K562 (cell line): Measurements from ENCODE around the gene POLR3A. TPM values are rescaled to one million over a fixed set of nuclear protein-coding genes. Genes with fewer than 3 reads are reported as not detected.

ENCODE experiments used
- ARID1B ChIP-seq: fragments of 450-650 bp; IDR thresholded peaks from 2 replicates; pipeline ENCODE4 v1.6.1; 2016; ENCODE audit warnings: antibody characterized with exemption, mild to moderate bottlenecking, inconsistent platforms
- CEBPB ChIP-seq: fragments of 450-650 bp; IDR thresholded peaks from 2 replicates; pipeline ENCODE4 v1.6.1; 2016; ENCODE audit warnings: missing genetic modification characterization, missing compliant biosample characterization
- CEBPG ChIP-seq, 3 experiments: fragments of 200-800 bp in 1 of 3; sonication (Bioruptor generic) in 1 of 3; sonication (generic) in 1 of 3; formaldehyde crosslinking in 1 of 3; IDR thresholded peaks in 2 of 3; conservative IDR thresholded peaks in 1 of 3; 2 replicates each; pipeline versions ENCODE4 v1.6.1 to v1.8.0; 2016 to 2022; ENCODE audit warnings: missing compliant biosample characterization in 2 of 3, missing genetic modification characterization in 2 of 3, mild to moderate bottlenecking in 1 of 3, missing genetic modification reagents in 1 of 3
- CEBPZ ChIP-seq: fragments of 150-350 bp; IDR thresholded peaks from 2 replicates; pipeline ENCODE4 v1.6.1; 2014; ENCODE audit warnings: low read depth, mild to moderate bottlenecking, low read length, borderline replicate concordance
- DPF2 ChIP-seq: fragments of 450-650 bp; IDR thresholded peaks from 2 replicates; pipeline ENCODE4 v1.6.1; 2016
- EP400 ChIP-seq: fragments of 450-650 bp; IDR thresholded peaks from 2 replicates; pipeline ENCODE4 v1.6.1; 2017; ENCODE audit warnings: antibody characterized with exemption, mild to moderate bottlenecking, moderate library complexity
- FOSL1 ChIP-seq: fragments of 200-800 bp; sonication (Bioruptor generic); conservative IDR thresholded peaks from 2 replicates; pipeline ENCODE4 v1.6.1; 2016; ENCODE audit warnings: missing genetic modification characterization, missing compliant biosample characterization
- GTF2F1 ChIP-seq: IDR thresholded peaks from 2 replicates; pipeline ENCODE4 v1.6.1; 2011; ENCODE audit warnings: low read depth, low read length, improper control_type of control experiment
- HSF4 ChIP-seq: fragments of 250-450 bp; sonication (Bioruptor Pico); IDR thresholded peaks from 2 replicates; pipeline ENCODE4 v2.1.2; 2022; ENCODE audit warnings: mild to moderate bottlenecking, moderate library complexity, borderline replicate concordance
- JUND ChIP-seq, 2 experiments: IDR thresholded peaks; 2 replicates in 1 of 2; 3 replicates in 1 of 2; pipeline ENCODE4 v1.6.1; 2011; ENCODE audit warnings: borderline replicate concordance in 2 of 2, low read depth in 2 of 2, low read length in 2 of 2, improper control_type of control experiment in 1 of 2, missing biosample characterization in 1 of 2, missing genetic modification characterization in 1 of 2, missing genetic modification reagents in 1 of 2
- MEIS2 ChIP-seq: fragments of 450-650 bp; IDR thresholded peaks from 2 replicates; pipeline ENCODE4 v1.6.1; 2014; ENCODE audit warnings: mild to moderate bottlenecking; ENCODE audit not compliant: partially characterized antibody
- MTA2 ChIP-seq: fragments of 450-650 bp; IDR thresholded peaks from 2 replicates; pipeline ENCODE4 v1.6.1; 2016; ENCODE audit warnings: low read depth
- MXI1 ChIP-seq: IDR thresholded peaks from 2 replicates; pipeline ENCODE4 v1.6.1; 2011; ENCODE audit warnings: low read depth, mild to moderate bottlenecking, improper control_type of control experiment, low read length
- MYBL2 ChIP-seq, 2 experiments: fragments of 450-650 bp in 1 of 2; sonication (generic) in 1 of 2; formaldehyde crosslinking in 1 of 2; IDR thresholded peaks; 2 replicates each; pipeline versions ENCODE4 v1.6.1 to v1.8.1; 2017 to 2022; ENCODE audit warnings: borderline replicate concordance in 1 of 2, inconsistent platforms in 1 of 2, low read depth in 1 of 2, mild to moderate bottlenecking in 1 of 2, missing genetic modification reagents in 1 of 2, moderate library complexity in 1 of 2
- NCOR1 ChIP-seq: fragments of 450-650 bp; IDR thresholded peaks from 2 replicates; pipeline ENCODE4 v1.6.1; 2016; ENCODE audit warnings: mild to moderate bottlenecking, moderate library complexity
- RCOR1 ChIP-seq, 2 experiments: IDR thresholded peaks; 2 replicates each; pipeline ENCODE4 v1.6.1; 2012; ENCODE audit warnings: low read depth in 2 of 2, low read length in 2 of 2, borderline replicate concordance in 1 of 2, improper control_type of control experiment in 1 of 2
- SIX5 ChIP-seq, 2 experiments: IDR thresholded peaks; 2 replicates each; pipeline ENCODE4 v1.6.1; 2011; ENCODE audit warnings: low read length in 2 of 2, borderline replicate concordance in 1 of 2, low read depth in 1 of 2, mild to moderate bottlenecking in 1 of 2, moderate library complexity in 1 of 2; ENCODE audit not compliant: insufficient read depth in 1 of 2
- SMARCA4 ChIP-seq: fragments of 450-650 bp; IDR thresholded peaks from 2 replicates; pipeline ENCODE4 v1.6.1; 2016
- TRIM24 ChIP-seq, 2 experiments: fragments of 450-650 bp; IDR thresholded peaks; 2 replicates each; pipeline ENCODE4 v1.6.1; 2016
- ZBTB8A ChIP-seq: fragments of 450-650 bp; IDR thresholded peaks from 2 replicates; pipeline ENCODE4 v1.6.1; 2018; ENCODE audit warnings: mild to moderate bottlenecking, moderate library complexity; ENCODE audit not compliant: partially characterized antibody
- ZNF175 ChIP-seq: fragments of 200-800 bp; sonication (Bioruptor generic); IDR thresholded peaks from 2 replicates; pipeline ENCODE4 v1.6.1; 2016; ENCODE audit warnings: low read depth, mild to moderate bottlenecking, missing genetic modification characterization, missing compliant biosample characterization
- ZNF24 ChIP-seq: fragments of 450-650 bp; IDR thresholded peaks from 2 replicates; pipeline ENCODE4 v1.6.1; 2016
- polyA plus RNA-seq, 8 experiments: library from polyadenylated mRNA; depleted of rRNA in 4 of 8; stranded (reverse) in 5 of 8; unstranded in 3 of 8; fragments of >200 nt; fragmentation: Nextera tagmentation in 2 of 8; fragmentation: Illumina TruSeq in 1 of 8; extraction: Ambion mirVana in 2 of 8; extraction: Trizol in 1 of 8; gene quantifications; 2 replicates each; pipeline versions ENCODE4 v1.2.1 to v1.2.3, GENCODE V29; 2011 to 2014; ENCODE audit warnings: inconsistent platforms in 1 of 8, missing spikeins in 1 of 8
- total RNA-seq, 7 experiments: library from RNA; depleted of rRNA in 6 of 7; stranded (reverse); fragments of >200 nt in 6 of 7; fragmentation: Illumina TruSeq in 2 of 7; extraction: Trizol in 2 of 7; gene quantifications; 2 replicates each; pipeline versions ENCODE4 v1.2.1 to v1.2.3, GENCODE V29; 2011 to 2021; ENCODE audit warnings: low replicate concordance in 1 of 7
- TF ChIP-seq, protein P1 (sequence below): sonication (generic); formaldehyde crosslinking; IDR thresholded peaks from 2 replicates; pipeline ENCODE4 v1.4.0; 2020; ENCODE audit warnings: mild to moderate bottlenecking, missing genetic modification reagents

POLR3A gene
- total and polyA plus RNA-seq, 9 of the 15 experiments (the other 6 are each of a cell fraction or from before 2014, with no cell fraction given): 14.9 to 37.0 (median 26.7) TPM

DNA sequence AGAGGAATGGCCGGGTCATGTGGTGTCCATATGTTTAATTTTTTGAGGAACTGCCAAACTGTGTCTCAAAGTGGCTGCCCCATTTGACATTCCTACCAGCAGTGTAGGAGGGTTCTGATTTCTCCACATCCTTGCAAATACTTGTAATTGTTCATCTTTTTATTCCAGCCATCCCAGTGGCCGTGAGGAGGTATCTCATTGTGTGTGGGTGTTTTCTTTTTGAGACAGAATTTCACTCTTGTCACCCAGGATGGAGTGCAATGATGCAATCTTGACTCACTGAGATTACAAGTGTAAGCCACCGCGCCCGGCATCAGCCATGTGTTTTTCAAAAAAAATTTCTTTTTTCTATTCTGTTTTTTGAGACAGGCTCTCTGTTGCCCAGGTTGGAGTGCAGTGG lies 64.0 kb downstream of the POLR3A start (continued):
- no peak for TF ChIP-seq ZBTB8A
- TF ChIP-seq MXI1: no peak
- TF ChIP-seq SIX5 (IDR thresholded peaks at IDR 0.05; ENCODE audit: borderline replicate concordance in 1 of 2, insufficient read depth in 1 of 2, low read depth in 1 of 2, low read length in 2 of 2): no peak
- TF ChIP-seq, protein P1, sequence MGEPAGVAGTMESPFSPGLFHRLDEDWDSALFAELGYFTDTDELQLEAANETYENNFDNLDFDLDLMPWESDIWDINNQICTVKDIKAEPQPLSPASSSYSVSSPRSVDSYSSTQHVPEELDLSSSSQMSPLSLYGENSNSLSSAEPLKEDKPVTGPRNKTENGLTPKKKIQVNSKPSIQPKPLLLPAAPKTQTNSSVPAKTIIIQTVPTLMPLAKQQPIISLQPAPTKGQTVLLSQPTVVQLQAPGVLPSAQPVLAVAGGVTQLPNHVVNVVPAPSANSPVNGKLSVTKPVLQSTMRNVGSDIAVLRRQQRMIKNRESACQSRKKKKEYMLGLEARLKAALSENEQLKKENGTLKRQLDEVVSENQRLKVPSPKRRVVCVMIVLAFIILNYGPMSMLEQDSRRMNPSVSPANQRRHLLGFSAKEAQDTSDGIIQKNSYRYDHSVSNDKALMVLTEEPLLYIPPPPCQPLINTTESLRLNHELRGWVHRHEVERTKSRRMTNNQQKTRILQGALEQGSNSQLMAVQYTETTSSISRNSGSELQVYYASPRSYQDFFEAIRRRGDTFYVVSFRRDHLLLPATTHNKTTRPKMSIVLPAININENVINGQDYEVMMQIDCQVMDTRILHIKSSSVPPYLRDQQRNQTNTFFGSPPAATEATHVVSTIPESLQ (CRISPR knock-in tag): no peak
- TF ChIP-seq ZNF175 (CRISPR knock-in tag): no peak
- no peak for TF ChIP-seq ZNF24
- TF ChIP-seq DPF2: 0 out of 2 replicates have a peak, but pooled peaks have one; percentile 39
- peak; percentile 8 for TF ChIP-seq MEIS2
- TF ChIP-seq FOSL1 (tag): peak; percentile 89
- peak; percentile 80 for TF ChIP-seq JUND (IDR thresholded peaks at IDR 0.05; ENCODE audit: borderline replicate concordance, low read depth, low read length)
- TF ChIP-seq JUND (tag; IDR thresholded peaks at IDR 0.05; ENCODE audit: borderline replicate concordance, low read depth, low read length): peak; percentile 28; the same call in 1 of the 3 replicates
- peak; percentile 55 for TF ChIP-seq ARID1B
- TF ChIP-seq CEBPB: peak; percentile 77
- TF ChIP-seq CEBPZ: no peak
- TF ChIP-seq MTA2: no peak
- TF ChIP-seq NCOR1: no peak
- TF ChIP-seq HSF4 (CRISPR knock-in tag): no peak
- peak; percentile 39 for TF ChIP-seq EP400
- no peak for TF ChIP-seq MYBL2 (IDR thresholded peaks at IDR 0.05; ENCODE audit: low read depth)
- TF ChIP-seq MYBL2 (CRISPR knock-in tag; IDR thresholded peaks at IDR 0.05; ENCODE audit: borderline replicate concordance): no peak
- TF ChIP-seq RCOR1 (IDR thresholded peaks at IDR 0.05; ENCODE audit: borderline replicate concordance in 1 of 2, low read depth in 2 of 2, low read length in 2 of 2): peak in 1 of 2 experiments; percentile 50; a peak in 1 of 4 replicates
- no peak for TF ChIP-seq GTF2F1
- TF ChIP-seq SMARCA4: peak; percentile 47; the same call in 1 of the 2 replicates
- peak; percentile 76 to 89; a peak in 3 of 4 replicates for TF ChIP-seq TRIM24 (IDR thresholded peaks at IDR 0.05)
- peak; percentile 80; the same call in 1 of the 2 replicates for TF ChIP-seq CEBPG (CRISPR knock-in tag; IDR thresholded peaks at IDR 0.05)
- peak; percentile 91 to 96 for TF ChIP-seq CEBPG (tag; conservative IDR thresholded peaks at IDR 0.05 in 1 of 2, IDR thresholded peaks at IDR 0.05 in 1 of 2)
